ENCODE results near the gene RAB13.

Gene RAB13

GRCh38 chr1:153932156-153933131 is 53.7 kb downstream of the RAB13 start:
- no peak for DNase-seq
